ENCODE results near the gene EMP3.
A peak's percentile ranks its signal among the peaks of the same experiment; 100 is the strongest.
"Not testable (repeated sequence)": the region's sequence is repeated elsewhere in the genome, so short reads cannot be mapped to it uniquely, and the experiment has no call there.

EMP3 gene

GRCh38 chr19:48302600-48302959 is 22.8 kb upstream of the EMP3 start:
- Histone ChIP-seq H3K4me1 (no peaks in the 10 kb centered on the region), H3K27me3 (ENCODE audit: low read depth) (no peaks in the 10 kb centered on the region), H3K4me3 (no peak overlapping the region), H3K36me3 (replicated peaks) (no peaks in the 10 kb centered on the region), H3K9me3 (no peaks in the 10 kb centered on the region)
- no peak for DNase-seq (ENCODE audit: low spot score in 2 of 2)
- in situ Hi-C loops (cut with MboI; ENCODE audit: low sequenced_read_pairs): no loop called here

- H3K36me3 ChIP-seq (replicated peaks): no peaks in the 10 kb centered on the region
- H3K27me3 ChIP-seq (ENCODE audit: low read depth): no peaks in the 10 kb centered on the region
- H3K9me3 ChIP-seq: no peaks in the 10 kb centered on the region
- DNase-seq (ENCODE audit: low spot score in 2 of 2): no peak
- in situ Hi-C loops (cut with MboI; ENCODE audit: low sequenced_read_pairs): no loop called here
- H3K4me3 ChIP-seq: no peak overlapping the region
- H3K4me1 ChIP-seq: no peaks in the 10 kb centered on the region
These were observed 22.0 kb upstream of the EMP3 start for GRCh38 chr19:48303367-48303766.

GRCh38 chr19:48303866-48304265 is 21.5 kb upstream of the EMP3 start:
- Histone ChIP-seq H3K36me3 (replicated peaks) (no peaks in the 10 kb centered on the region), H3K4me3 (no peak overlapping the region), H3K27me3 (ENCODE audit: low read depth) (no peaks in the 10 kb centered on the region), H3K4me1 (no peaks in the 10 kb centered on the region), H3K9me3 (no peaks in the 10 kb centered on the region)
- in situ Hi-C loops (cut with MboI; ENCODE audit: low sequenced_read_pairs): no loop called here
- DNase-seq (ENCODE audit: low spot score in 2 of 2): no peak

GRCh38 chr19:48308631-48309586 is 16.4 kb upstream of the EMP3 start:
- no peaks in the 10 kb centered on the region for H3K36me3 ChIP-seq (replicated peaks)
- no peaks in the 10 kb centered on the region for H3K9me3 ChIP-seq
- no peaks in the 10 kb centered on the region for H3K27me3 ChIP-seq (ENCODE audit: low read depth)
- no peak for DNase-seq (ENCODE audit: low spot score in 2 of 2)
- H3K4me1 ChIP-seq: no peaks in the 10 kb centered on the region
- no peak overlapping the region for H3K4me3 ChIP-seq
- in situ Hi-C loops (cut with MboI; ENCODE audit: low sequenced_read_pairs): no loop called here

- H3K36me3 ChIP-seq (replicated peaks); H3K9me3 ChIP-seq; H3K27me3 ChIP-seq (ENCODE audit: low read depth); DNase-seq (ENCODE audit: low spot score in 2 of 2); H3K4me3 ChIP-seq; H3K4me1 ChIP-seq: not testable (repeated sequence)
- in situ Hi-C loops (cut with MboI; ENCODE audit: low sequenced_read_pairs): loop anchor here (10.0 kb wide), 1 partner anchor 275 kb away; no protein-coding TSS in a partner anchor
These were observed 15.6 kb upstream of the EMP3 start for GRCh38 chr19:48309731-48310130.

GRCh38 chr19:48310227-48310626 is 15.1 kb upstream of the EMP3 start:
- DNase-seq (ENCODE audit: low spot score in 2 of 2): no peak
- no peak overlapping the region for H3K4me3 ChIP-seq
- no peaks in the 10 kb centered on the region for H3K36me3 ChIP-seq (replicated peaks)
- in situ Hi-C loops (cut with MboI; ENCODE audit: low sequenced_read_pairs): loop anchor here (10.0 kb wide), 1 partner anchor 275 kb away; no protein-coding TSS in a partner anchor
- no peaks in the 10 kb centered on the region for H3K4me1 ChIP-seq
- H3K27me3 ChIP-seq (ENCODE audit: low read depth): no peaks in the 10 kb centered on the region
- no peaks in the 10 kb centered on the region for H3K9me3 ChIP-seq

- H3K27me3 ChIP-seq (ENCODE audit: low read depth): no peaks in the 10 kb centered on the region
- H3K36me3 ChIP-seq (replicated peaks): no peaks in the 10 kb centered on the region
- DNase-seq (ENCODE audit: low spot score in 2 of 2): no peak
- no peaks in the 10 kb centered on the region for H3K9me3 ChIP-seq
- in situ Hi-C loops (cut with MboI; ENCODE audit: low sequenced_read_pairs): loop anchor here (10.0 kb wide), 1 partner anchor 273 kb away; no protein-coding TSS in a partner anchor
- no peak overlapping the region for H3K4me3 ChIP-seq
- no peaks in the 10 kb centered on the region for H3K4me1 ChIP-seq
These were observed 14.0 kb upstream of the EMP3 start for GRCh38 chr19:48311384-48311783.

GRCh38 chr19:48315712-48316111 is 9.6 kb upstream of the EMP3 start:
- no peak for DNase-seq (ENCODE audit: low spot score in 2 of 2)
- no peaks in the 10 kb centered on the region; the same call in 1 of the 2 replicates for H3K4me1 ChIP-seq
- no peaks in the 10 kb centered on the region for H3K36me3 ChIP-seq (replicated peaks)
- no peaks in the 10 kb centered on the region for H3K27me3 ChIP-seq (ENCODE audit: low read depth)
- no peak overlapping the region for H3K4me3 ChIP-seq
- H3K9me3 ChIP-seq: no peaks in the 10 kb centered on the region
- in situ Hi-C loops (cut with MboI; ENCODE audit: low sequenced_read_pairs): loop anchor here (10.0 kb wide), 1 partner anchor 269 kb away; no protein-coding TSS in a partner anchor

GRCh38 chr19:48317708-48317960 is 7.7 kb upstream of the EMP3 start:
- not testable (repeated sequence) for H3K36me3 ChIP-seq (replicated peaks); H3K27me3 ChIP-seq (ENCODE audit: low read depth); DNase-seq (ENCODE audit: low spot score in 2 of 2); H3K4me3 ChIP-seq; H3K9me3 ChIP-seq; H3K4me1 ChIP-seq
- in situ Hi-C loops (cut with MboI; ENCODE audit: low sequenced_read_pairs): loop anchor here (10.0 kb wide), 1 partner anchor 267 kb away; no protein-coding TSS in a partner anchor

- DNase-seq (ENCODE audit: low spot score in 2 of 2): no peak
- in situ Hi-C loops (cut with MboI; ENCODE audit: low sequenced_read_pairs): loop anchor here (10.0 kb wide), 1 partner anchor 266 kb away; no protein-coding TSS in a partner anchor
- H3K4me3 ChIP-seq: no peak overlapping the region
- peaks cover 8% of the 10 kb centered on the region for H3K4me1 ChIP-seq
- no peaks in the 10 kb centered on the region for H3K36me3 ChIP-seq (replicated peaks)
- no peaks in the 10 kb centered on the region for H3K9me3 ChIP-seq
- H3K27me3 ChIP-seq (ENCODE audit: low read depth): no peaks in the 10 kb centered on the region
These were observed 6.9 kb upstream of the EMP3 start for GRCh38 chr19:48318286-48318987.

GRCh38 chr19:48319647-48320541 is 5.5 kb upstream of the EMP3 start:
- in situ Hi-C loops (cut with MboI; ENCODE audit: low sequenced_read_pairs): loop anchor here (10.0 kb wide), 1 partner anchor 265 kb away; no protein-coding TSS in a partner anchor

GRCh38 chr19:48321372-48321621 is 4.1 kb upstream of the EMP3 start:
- Histone ChIP-seq H3K27me3 (ENCODE audit: low read depth) (no peaks in the 10 kb centered on the region), H3K9me3 (no peaks in the 10 kb centered on the region), H3K4me1 (peaks cover 14% of the 10 kb centered on the region), H3K36me3 (replicated peaks) (no peaks in the 10 kb centered on the region), H3K4me3 (peak overlapping the region; percentile 33)
- DNase-seq (ENCODE audit: low spot score in 2 of 2): peak; percentile 95 to 100
- in situ Hi-C loops (cut with MboI; ENCODE audit: low sequenced_read_pairs): no loop called here

More at GRCh38 chr19:48319647-48320541, 5.5 kb upstream of the EMP3 start:
- DNase-seq (ENCODE audit: low spot score in 2 of 2): peak; percentile 58 to 94
- H3K36me3 ChIP-seq (replicated peaks): no peaks in the 10 kb centered on the region
- peaks cover 8% of the 10 kb centered on the region for H3K4me1 ChIP-seq
- H3K4me3 ChIP-seq: no peak overlapping the region
- no peaks in the 10 kb centered on the region for H3K27me3 ChIP-seq (ENCODE audit: low read depth)
- no peaks in the 10 kb centered on the region for H3K9me3 ChIP-seq

- Histone ChIP-seq H3K27me3 (ENCODE audit: low read depth) (no peaks in the 10 kb centered on the region), H3K36me3 (replicated peaks) (no peaks in the 10 kb centered on the region), H3K4me3 (peak overlapping the region; percentile 33), H3K9me3 (no peaks in the 10 kb centered on the region), H3K4me1 (peaks cover 14% of the 10 kb centered on the region)
- in situ Hi-C loops (cut with MboI; ENCODE audit: low sequenced_read_pairs): no loop called here
- DNase-seq (ENCODE audit: low spot score in 2 of 2): peak; percentile 90 to 99
These were observed 3.4 kb upstream of the EMP3 start for GRCh38 chr19:48321622-48322591.
